WTC11 (cell line): ENCODE results near the gene ZNF576. TPM values are rescaled to one million over a fixed set of nuclear protein-coding genes. Genes with fewer than 3 reads are reported as not detected.

Experiments
- ATAC-seq: fragments of 200-7000 bp; cut with Tn5 transposase; 2 replicates; pipeline ENCODE4 v1.10.0; 2021; ENCODE audit warnings: mild to moderate bottlenecking, moderate library complexity
- CTCF ChIA-PET: fragments of 300-600 bp; sonication (Branson Sonifier 250); formaldehyde crosslinking; loops from one replicate; lab custom pipeline; 2021; ENCODE audit warnings: antibody characterized with exemption; lab: Charles Lee
- POLR2A ChIA-PET: fragments of 350-600 bp; sonication (Branson Sonifier 250); formaldehyde crosslinking; loops from one replicate; lab custom pipeline; 2021; ENCODE audit warnings: antibody characterized with exemption; lab: Charles Lee
- DNase-seq: peaks from one replicate; pipeline ENCODE4 v3.0.0; 2021; ENCODE audit warnings: low spot score
- H3K27ac Mint-ChIP-seq: 2 replicates; pipeline ENCODE4 v1.8.0; 2021; ENCODE audit warnings: mixed read lengths
- H3K27me3 Mint-ChIP-seq: 2 replicates; pipeline ENCODE4 v1.8.0; 2021; ENCODE audit warnings: low read depth, mild to moderate bottlenecking, moderate library complexity, mixed read lengths
- H3K36me3 Mint-ChIP-seq: 2 replicates; pipeline ENCODE4 v1.8.0; 2021; ENCODE audit warnings: mixed read lengths
- H3K4me1 Mint-ChIP-seq: 2 replicates; pipeline ENCODE4 v1.8.0; 2022; ENCODE audit warnings: mixed read lengths
- H3K4me3 Mint-ChIP-seq: 2 replicates; pipeline ENCODE4 v1.8.0; 2021; ENCODE audit warnings: mild to moderate bottlenecking, moderate library complexity, mixed read lengths
- H3K9me3 Mint-ChIP-seq: 2 replicates; pipeline ENCODE4 v1.8.0; 2021; ENCODE audit warnings: mixed read lengths
- ATF1 ChIP-seq: sonication (generic); formaldehyde crosslinking; IDR thresholded peaks from 2 replicates; pipeline ENCODE4 v1.8.1; 2023; ENCODE audit warnings: mild to moderate bottlenecking, moderate library complexity, missing genetic modification reagents
- CREB1 ChIP-seq: sonication (generic); formaldehyde crosslinking; IDR thresholded peaks from 2 replicates; pipeline ENCODE4 v1.8.0; 2023; ENCODE audit warnings: mild to moderate bottlenecking, missing genetic modification reagents
- CREM ChIP-seq: sonication (generic); formaldehyde crosslinking; IDR thresholded peaks from 2 replicates; pipeline ENCODE4 v1.8.1; 2022; ENCODE audit warnings: mild to moderate bottlenecking, missing genetic modification reagents, moderate library complexity
- E2F4 ChIP-seq: sonication (generic); formaldehyde crosslinking; IDR thresholded peaks from 2 replicates; pipeline ENCODE4 v1.8.1; 2022; ENCODE audit warnings: low read depth, mild to moderate bottlenecking, moderate library complexity, missing genetic modification reagents, borderline replicate concordance
- E2F5 ChIP-seq: sonication (generic); formaldehyde crosslinking; IDR thresholded peaks from 2 replicates; pipeline ENCODE4 v1.8.1; 2022; ENCODE audit warnings: mild to moderate bottlenecking, moderate library complexity, missing genetic modification reagents
- FOXJ3 ChIP-seq: sonication (generic); formaldehyde crosslinking; IDR thresholded peaks from 2 replicates; pipeline ENCODE4 v1.9.0; 2021; ENCODE audit warnings: missing genetic modification reagents, mild to moderate bottlenecking, borderline replicate concordance
- GRHL2 ChIP-seq: fragments of 250-450 bp; sonication (Bioruptor Pico); IDR thresholded peaks from 2 replicates; pipeline ENCODE4 v1.8.0; 2022; ENCODE audit warnings: mild to moderate bottlenecking, moderate library complexity; ENCODE audit not compliant: insufficient replicate concordance, severe bottlenecking
- GTF2I ChIP-seq: fragments of 250-450 bp; sonication (Bioruptor Pico); conservative IDR thresholded peaks from 2 replicates; pipeline ENCODE4 v1.4.0; 2021; ENCODE audit warnings: mild to moderate bottlenecking
- NR3C1 ChIP-seq: sonication (generic); formaldehyde crosslinking; conservative IDR thresholded peaks from 2 replicates; pipeline ENCODE4 v1.8.1; 2023; ENCODE audit warnings: low read depth, mild to moderate bottlenecking, missing genetic modification reagents
- OVOL2 ChIP-seq: fragments of 250-450 bp; sonication (Bioruptor Pico); IDR thresholded peaks from 2 replicates; pipeline ENCODE4 v1.9.0; 2021; ENCODE audit warnings: mild to moderate bottlenecking, borderline replicate concordance
- PREB ChIP-seq: sonication (generic); formaldehyde crosslinking; IDR thresholded peaks from 2 replicates; pipeline ENCODE4 v1.8.1; 2022; ENCODE audit warnings: mild to moderate bottlenecking, missing genetic modification reagents, moderate library complexity, borderline replicate concordance
- SP1 ChIP-seq: sonication (generic); formaldehyde crosslinking; conservative IDR thresholded peaks from 2 replicates; pipeline ENCODE4 v1.8.1; 2022; ENCODE audit warnings: missing genetic modification reagents
- TEAD1 ChIP-seq: sonication (generic); formaldehyde crosslinking; IDR thresholded peaks from 2 replicates; pipeline ENCODE4 v1.8.0; 2022; ENCODE audit warnings: mild to moderate bottlenecking, missing genetic modification reagents
- TP53 ChIP-seq: sonication (generic); formaldehyde crosslinking; IDR thresholded peaks from 2 replicates; pipeline ENCODE4 v1.8.1; 2023; ENCODE audit warnings: mild to moderate bottlenecking, missing genetic modification reagents
- ZNF232 ChIP-seq: sonication (generic); formaldehyde crosslinking; IDR thresholded peaks from 2 replicates; pipeline ENCODE4 v1.8.0; 2022; ENCODE audit warnings: mild to moderate bottlenecking, missing genetic modification reagents
- ZNF317 ChIP-seq: sonication (generic); formaldehyde crosslinking; IDR thresholded peaks from 2 replicates; pipeline ENCODE4 v1.8.1; 2023; ENCODE audit warnings: low read depth, mild to moderate bottlenecking, moderate library complexity, missing genetic modification reagents, borderline replicate concordance
- ZNF416 ChIP-seq: fragments of 250-450 bp; sonication (Bioruptor Pico); IDR thresholded peaks from 2 replicates; pipeline ENCODE4 v1.9.0; 2021; ENCODE audit warnings: mild to moderate bottlenecking, inconsistent platforms
- ZNF423 ChIP-seq: fragments of 250-450 bp; sonication (Bioruptor Pico); IDR thresholded peaks from 2 replicates; pipeline ENCODE4 v2.1.2; 2022; ENCODE audit warnings: mild to moderate bottlenecking, moderate library complexity
- total RNA-seq: library from RNA; stranded (reverse); gene quantifications from 3 replicates; pipeline ENCODE4 v1.2.3, GENCODE V29; 2021
- TF ChIP-seq, protein P1 (sequence below): fragments of 250-450 bp; sonication (Bioruptor Pico); IDR thresholded peaks from 2 replicates; pipeline ENCODE4 v1.9.0; 2021; ENCODE audit warnings: mild to moderate bottlenecking
- TF ChIP-seq, protein P2 (sequence below): sonication (generic); formaldehyde crosslinking; IDR thresholded peaks from 2 replicates; pipeline ENCODE4 v1.8.0; 2023; ENCODE audit warnings: missing genetic modification reagents
- TF ChIP-seq, protein P3 (sequence below): fragments of 250-450 bp; sonication (Bioruptor Pico); IDR thresholded peaks from 2 replicates; pipeline ENCODE4 v2.1.2; 2022; ENCODE audit warnings: mild to moderate bottlenecking, moderate library complexity
- TF ChIP-seq, protein P4 (sequence below): sonication (generic); formaldehyde crosslinking; IDR thresholded peaks from 2 replicates; pipeline ENCODE4 v1.8.1; 2022; ENCODE audit warnings: low read depth, missing genetic modification reagents, borderline replicate concordance

The ZNF576 gene
- total RNA-seq, 1 experiment from 2014 or later: 15.9 TPM

- H3K36me3 Mint-ChIP-seq: peaks cover 39% of the 10 kb centered on the region
- DNase-seq: no peak
- no peak overlapping the region for H3K4me3 Mint-ChIP-seq
- TF ChIP-seq ZNF423 (CRISPR knock-in tag) (no peak), TP53 (CRISPR knock-in tag) (no peak), ZNF416 (CRISPR knock-in tag) (no peak), CREB1 (CRISPR knock-in tag) (no peak), NR3C1 (CRISPR knock-in tag) (no peak), OVOL2 (no peak), GTF2I (CRISPR knock-in tag) (no peak), ZNF317 (CRISPR knock-in tag) (no peak), CREM (CRISPR knock-in tag) (no peak), ATF1 (CRISPR knock-in tag) (no peak), E2F5 (CRISPR knock-in tag) (no peak), TEAD1 (CRISPR knock-in tag) (no peak), SP1 (CRISPR knock-in tag) (no peak)
- TF ChIP-seq, protein P1, sequence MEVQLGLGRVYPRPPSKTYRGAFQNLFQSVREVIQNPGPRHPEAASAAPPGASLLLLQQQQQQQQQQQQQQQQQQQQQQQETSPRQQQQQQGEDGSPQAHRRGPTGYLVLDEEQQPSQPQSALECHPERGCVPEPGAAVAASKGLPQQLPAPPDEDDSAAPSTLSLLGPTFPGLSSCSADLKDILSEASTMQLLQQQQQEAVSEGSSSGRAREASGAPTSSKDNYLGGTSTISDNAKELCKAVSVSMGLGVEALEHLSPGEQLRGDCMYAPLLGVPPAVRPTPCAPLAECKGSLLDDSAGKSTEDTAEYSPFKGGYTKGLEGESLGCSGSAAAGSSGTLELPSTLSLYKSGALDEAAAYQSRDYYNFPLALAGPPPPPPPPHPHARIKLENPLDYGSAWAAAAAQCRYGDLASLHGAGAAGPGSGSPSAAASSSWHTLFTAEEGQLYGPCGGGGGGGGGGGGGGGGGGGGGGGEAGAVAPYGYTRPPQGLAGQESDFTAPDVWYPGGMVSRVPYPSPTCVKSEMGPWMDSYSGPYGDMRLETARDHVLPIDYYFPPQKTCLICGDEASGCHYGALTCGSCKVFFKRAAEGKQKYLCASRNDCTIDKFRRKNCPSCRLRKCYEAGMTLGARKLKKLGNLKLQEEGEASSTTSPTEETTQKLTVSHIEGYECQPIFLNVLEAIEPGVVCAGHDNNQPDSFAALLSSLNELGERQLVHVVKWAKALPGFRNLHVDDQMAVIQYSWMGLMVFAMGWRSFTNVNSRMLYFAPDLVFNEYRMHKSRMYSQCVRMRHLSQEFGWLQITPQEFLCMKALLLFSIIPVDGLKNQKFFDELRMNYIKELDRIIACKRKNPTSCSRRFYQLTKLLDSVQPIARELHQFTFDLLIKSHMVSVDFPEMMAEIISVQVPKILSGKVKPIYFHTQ (CRISPR knock-in tag): no peak
- TF ChIP-seq, protein P2, sequence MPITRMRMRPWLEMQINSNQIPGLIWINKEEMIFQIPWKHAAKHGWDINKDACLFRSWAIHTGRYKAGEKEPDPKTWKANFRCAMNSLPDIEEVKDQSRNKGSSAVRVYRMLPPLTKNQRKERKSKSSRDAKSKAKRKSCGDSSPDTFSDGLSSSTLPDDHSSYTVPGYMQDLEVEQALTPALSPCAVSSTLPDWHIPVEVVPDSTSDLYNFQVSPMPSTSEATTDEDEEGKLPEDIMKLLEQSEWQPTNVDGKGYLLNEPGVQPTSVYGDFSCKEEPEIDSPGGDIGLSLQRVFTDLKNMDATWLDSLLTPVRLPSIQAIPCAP (CRISPR knock-in tag): no peak
- TF ChIP-seq, protein P3, sequence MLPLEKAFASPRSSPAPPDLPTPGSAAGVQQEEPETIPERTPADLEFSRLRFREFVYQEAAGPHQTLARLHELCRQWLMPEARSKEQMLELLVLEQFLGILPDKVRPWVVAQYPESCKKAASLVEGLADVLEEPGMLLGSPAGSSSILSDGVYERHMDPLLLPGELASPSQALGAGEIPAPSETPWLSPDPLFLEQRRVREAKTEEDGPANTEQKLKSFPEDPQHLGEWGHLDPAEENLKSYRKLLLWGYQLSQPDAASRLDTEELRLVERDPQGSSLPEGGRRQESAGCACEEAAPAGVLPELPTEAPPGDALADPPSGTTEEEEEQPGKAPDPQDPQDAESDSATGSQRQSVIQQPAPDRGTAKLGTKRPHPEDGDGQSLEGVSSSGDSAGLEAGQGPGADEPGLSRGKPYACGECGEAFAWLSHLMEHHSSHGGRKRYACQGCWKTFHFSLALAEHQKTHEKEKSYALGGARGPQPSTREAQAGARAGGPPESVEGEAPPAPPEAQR (CRISPR knock-in tag): no peak
- ATAC-seq: no peak
- ChIA-PET CTCF (interaction anchor here (6.4 to 7.7 kb wide), 2 partner anchors 16 to 43 kb away, joined by 130 to 152 read pairs; partner anchors contain the start of genes IRGQ and ZNF576), POLR2A (no interaction called here)
- no peaks in the 10 kb centered on the region for H3K9me3 Mint-ChIP-seq
- H3K27ac Mint-ChIP-seq: no peak overlapping the region
- no peaks in the 10 kb centered on the region for H3K27me3 Mint-ChIP-seq
- peaks cover 7% of the 10 kb centered on the region for H3K4me1 Mint-ChIP-seq
These were observed 44.3 kb upstream of the ZNF576 start for GRCh38 chr19:43552198-43552450.

GRCh38 chr19:43552616-43553015 is 43.8 kb upstream of the ZNF576 start:
- H3K4me1 Mint-ChIP-seq: peaks cover 7% of the 10 kb centered on the region
- ATAC-seq: no peak
- no peak overlapping the region for H3K4me3 Mint-ChIP-seq
- peaks cover 37% of the 10 kb centered on the region for H3K36me3 Mint-ChIP-seq
- DNase-seq: no peak
- CTCF ChIA-PET: interaction anchor here (6.4 to 7.7 kb wide), 2 partner anchors 16 to 43 kb away, joined by 130 to 152 read pairs; partner anchors contain the start of genes IRGQ and ZNF576
- no peak overlapping the region for H3K27ac Mint-ChIP-seq
- no peak for TF ChIP-seq ZNF232
- TF ChIP-seq E2F4 (CRISPR knock-in tag): no peak
- TF ChIP-seq, protein P4, sequence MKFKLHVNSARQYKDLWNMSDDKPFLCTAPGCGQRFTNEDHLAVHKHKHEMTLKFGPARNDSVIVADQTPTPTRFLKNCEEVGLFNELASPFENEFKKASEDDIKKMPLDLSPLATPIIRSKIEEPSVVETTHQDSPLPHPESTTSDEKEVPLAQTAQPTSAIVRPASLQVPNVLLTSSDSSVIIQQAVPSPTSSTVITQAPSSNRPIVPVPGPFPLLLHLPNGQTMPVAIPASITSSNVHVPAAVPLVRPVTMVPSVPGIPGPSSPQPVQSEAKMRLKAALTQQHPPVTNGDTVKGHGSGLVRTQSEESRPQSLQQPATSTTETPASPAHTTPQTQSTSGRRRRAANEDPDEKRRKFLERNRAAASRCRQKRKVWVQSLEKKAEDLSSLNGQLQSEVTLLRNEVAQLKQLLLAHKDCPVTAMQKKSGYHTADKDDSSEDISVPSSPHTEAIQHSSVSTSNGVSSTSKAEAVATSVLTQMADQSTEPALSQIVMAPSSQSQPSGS (CRISPR knock-in tag): no peak
- TF ChIP-seq PREB (CRISPR knock-in tag): no peak
- TF ChIP-seq FOXJ3: no peak
- no peak for TF ChIP-seq CREM (CRISPR knock-in tag)
- no peak for TF ChIP-seq GRHL2 (CRISPR knock-in tag)
- no peaks in the 10 kb centered on the region for H3K9me3 Mint-ChIP-seq
- POLR2A ChIA-PET: no interaction called here
- H3K27me3 Mint-ChIP-seq: no peaks in the 10 kb centered on the region
